Naive B cell (primary cell): Measurements from ENCODE around the gene SPCS3. TPM values are rescaled to one million over a fixed set of nuclear protein-coding genes. Genes with fewer than 3 reads are reported as not detected.

ENCODE experiments used
- ATAC-seq, 2 donors: fragments of 150-1000 bp; cut with Tn5 transposase; 2 replicates each; pipeline ENCODE4 v1.10.0; 2021; ENCODE audit warnings: low read depth in 2 of 2, mild to moderate bottlenecking in 2 of 2, moderate library complexity in 2 of 2
- DNase-seq: peaks from one replicate; pipeline ENCODE4 v3.0.0; 2022
- H3K27ac Mint-ChIP-seq, 6 donors: one replicate each; pipeline ENCODE4 v1.8.0; 2020 to 2022; ENCODE audit warnings: mild to moderate bottlenecking in 6 of 6, mixed read lengths in 6 of 6, moderate library complexity in 5 of 6, inconsistent platforms in 2 of 6
- H3K27me3 Mint-ChIP-seq, 3 donors: one replicate each; pipeline ENCODE4 v1.8.0; 2021 to 2022; ENCODE audit warnings: mixed read lengths in 3 of 3, mild to moderate bottlenecking in 1 of 3
- H3K36me3 Mint-ChIP-seq, 2 donors: one replicate each; pipeline ENCODE4 v1.8.0; 2020 to 2022; ENCODE audit warnings: mixed read lengths in 2 of 2, inconsistent platforms in 1 of 2, mild to moderate bottlenecking in 1 of 2
- H3K4me1 Mint-ChIP-seq, 3 donors: one replicate each; pipeline ENCODE4 v1.8.0; 2020 to 2022; ENCODE audit warnings: mixed read lengths in 3 of 3, inconsistent platforms in 1 of 3, mild to moderate bottlenecking in 1 of 3, moderate library complexity in 1 of 3
- H3K4me3 Mint-ChIP-seq, 8 donors: one replicate each; pipeline ENCODE4 v1.8.0; 2020 to 2022; ENCODE audit warnings: mild to moderate bottlenecking in 8 of 8, mixed read lengths in 8 of 8, moderate library complexity in 8 of 8, inconsistent platforms in 2 of 8
- H3K9me3 Mint-ChIP-seq, 7 donors: one replicate each; pipeline ENCODE4 v1.8.0; 2020 to 2022; ENCODE audit warnings: mixed read lengths in 7 of 7, mild to moderate bottlenecking in 5 of 7, inconsistent platforms in 2 of 7, moderate library complexity in 1 of 7
- polyA plus RNA-seq, 6 donors: library from polyadenylated mRNA; unstranded; fragments of 300-500 nt; fragmentation: Illumina TruSeq; gene quantifications; one replicate each; pipeline ENCODE4 v1.2.3, GENCODE V29; 2021; ENCODE audit warnings: low read depth in 6 of 6

The SPCS3 gene
- polyA plus RNA-seq, 6 donors from 2014 or later = 32.8 to 56.8 (median 38.0) TPM

GRCh38 chr4:176367771-176368465 lies 48.2 kb downstream of the SPCS3 start:
- DNase-seq = no peak
- H3K4me1 Mint-ChIP-seq = no peaks in the 10 kb centered on the region

GRCh38 chr4:176376032-176376614 lies 56.4 kb downstream of the SPCS3 start:
- H3K9me3 Mint-ChIP-seq = peaks cover 0 to 3% (median 0%) of the 10 kb centered on the region in 7 donors
- no peaks in the 10 kb centered on the region for H3K4me1 Mint-ChIP-seq
- no peak overlapping the region for H3K4me3 Mint-ChIP-seq
- no peak for ATAC-seq
- H3K36me3 Mint-ChIP-seq = no peaks in the 10 kb centered on the region
- no peak overlapping the region for H3K27ac Mint-ChIP-seq
- DNase-seq = no peak
- H3K27me3 Mint-ChIP-seq = peaks cover 4 to 30% (median 24%) of the 10 kb centered on the region in 3 donors

More at GRCh38 chr4:176367771-176368465, 48.2 kb downstream of the SPCS3 start:
- Mint-ChIP-seq H3K9me3 (peaks cover 3 to 29% (median 18%) of the 10 kb centered on the region in 7 donors), H3K27me3 (peaks cover 4 to 39% (median 20%) of the 10 kb centered on the region in 3 donors), H3K27ac (no peak overlapping the region), H3K4me3 (no peak overlapping the region), H3K36me3 (no peaks in the 10 kb centered on the region)
- no peak for ATAC-seq

GRCh38 chr4:176377780-176378179 lies 58.0 kb downstream of the SPCS3 start:
- H3K36me3 Mint-ChIP-seq = no peaks in the 10 kb centered on the region
- ATAC-seq (peak in 1 of 2 donors; percentile 21), DNase-seq (no peak)
- H3K27ac Mint-ChIP-seq = no peak overlapping the region
- peaks cover 4 to 18% (median 15%) of the 10 kb centered on the region in 3 donors for H3K27me3 Mint-ChIP-seq
- no peak overlapping the region for H3K4me3 Mint-ChIP-seq
- H3K4me1 Mint-ChIP-seq = no peaks in the 10 kb centered on the region
- H3K9me3 Mint-ChIP-seq = peaks cover 0 to 3% (median 0%) of the 10 kb centered on the region in 7 donors

DNA sequence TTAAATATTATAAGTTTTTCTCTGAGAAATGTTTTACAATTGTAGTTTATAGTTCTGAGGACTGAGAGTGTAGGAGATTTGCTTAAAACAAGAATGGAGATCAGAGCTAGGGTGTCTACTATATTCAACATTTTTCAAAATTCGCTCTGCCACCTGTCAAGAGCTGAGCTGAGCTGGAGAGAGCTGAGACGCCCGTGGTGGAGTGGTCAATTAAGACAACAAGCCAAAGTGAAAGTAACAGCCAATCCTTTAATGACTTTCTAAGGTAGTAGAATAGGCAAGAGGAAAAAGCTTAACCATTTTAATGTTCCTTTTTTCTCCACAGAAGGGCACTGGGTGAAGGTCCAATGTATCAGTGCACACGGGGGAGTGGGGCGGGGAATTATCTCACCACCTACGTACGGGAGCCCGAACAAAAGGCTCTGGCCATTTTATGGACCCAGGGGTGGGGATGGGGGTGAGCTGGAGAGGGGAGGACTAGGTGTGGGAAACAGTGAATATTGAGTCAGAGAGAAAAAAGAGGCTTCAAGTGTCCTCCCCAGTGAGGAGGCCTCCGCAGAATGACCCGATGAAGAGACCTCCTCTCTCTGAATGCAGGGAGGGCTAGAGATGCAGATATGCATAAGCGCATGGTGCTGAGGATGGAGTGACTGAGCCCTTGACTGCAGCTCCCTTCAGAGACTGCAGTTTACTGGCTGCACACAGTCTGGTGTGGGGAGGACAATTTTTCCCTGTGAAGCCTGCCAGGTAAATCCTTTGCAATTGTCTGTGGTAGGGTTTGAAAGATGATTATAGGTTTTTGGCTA lies 60.8 kb downstream of the SPCS3 start:
- no peaks in the 10 kb centered on the region for H3K36me3 Mint-ChIP-seq
- DNase-seq (no peak), ATAC-seq (no peak)
- H3K4me3 Mint-ChIP-seq = no peak overlapping the region
- H3K27ac Mint-ChIP-seq = no peak overlapping the region
- no peaks in the 10 kb centered on the region for H3K9me3 Mint-ChIP-seq
- H3K27me3 Mint-ChIP-seq = peaks cover 0 to 17% (median 0%) of the 10 kb centered on the region in 3 donors
- H3K4me1 Mint-ChIP-seq = no peaks in the 10 kb centered on the region

Other genes with a start within 250 kb of the SPCS3 start
- gene SPATA4, start 124.4 kb upstream of the SPCS3 start, polyA plus RNA-seq = not detected
- gene ASB5, start 50.7 kb upstream of the SPCS3 start, polyA plus RNA-seq = not detected